SK-N-SH treated with all-trans-retinoic acid at 6 μM for 48 hours (cell line): ENCODE results near the gene ATP1A3.

ENCODE experiments used
- ARNTL ChIP-seq: fragments of 450-650 bp; formaldehyde crosslinking; IDR thresholded peaks from 2 replicates; pipeline ENCODE4 v1.5.0; 2020; ENCODE audit warnings: low read depth, mild to moderate bottlenecking, moderate library complexity, borderline replicate concordance
- ESRRG ChIP-seq: fragments of 250-450 bp; sonication (Bioruptor Pico); IDR thresholded peaks from 2 replicates; pipeline ENCODE4 v1.6.1; 2021; ENCODE audit warnings: mild to moderate bottlenecking
- GLIS3 ChIP-seq: fragments of 250-450 bp; sonication (Bioruptor Pico); IDR thresholded peaks from 2 replicates; pipeline ENCODE4 v1.5.0; 2020; ENCODE audit warnings: mild to moderate bottlenecking, moderate library complexity
- OSR1 ChIP-seq: fragments of 250-450 bp; sonication (Bioruptor Pico); IDR thresholded peaks from 2 replicates; pipeline ENCODE4 v1.8.0; 2022; ENCODE audit warnings: moderate library complexity, mild to moderate bottlenecking, inconsistent platforms
- RARB ChIP-seq: fragments of 250-450 bp; sonication (Bioruptor Pico); IDR thresholded peaks from 2 replicates; pipeline ENCODE4 v1.8.0; 2021; ENCODE audit warnings: mild to moderate bottlenecking, moderate library complexity
- TOX ChIP-seq: fragments of 250-450 bp; sonication (Bioruptor Pico); IDR thresholded peaks from 2 replicates; pipeline ENCODE4 v1.8.0; 2021; ENCODE audit warnings: mild to moderate bottlenecking, moderate library complexity, borderline replicate concordance
- TSHZ2 ChIP-seq: fragments of 250-450 bp; sonication (Bioruptor Pico); IDR thresholded peaks from 2 replicates; pipeline ENCODE4 v1.5.0; 2020; ENCODE audit warnings: mild to moderate bottlenecking, moderate library complexity
- ZC3H10 ChIP-seq: fragments of 250-450 bp; sonication (Bioruptor Pico); IDR thresholded peaks from 2 replicates; pipeline ENCODE4 v1.5.1; 2021; ENCODE audit warnings: mild to moderate bottlenecking, moderate library complexity
- ZFP30 ChIP-seq: fragments of 450-650 bp; formaldehyde crosslinking; IDR thresholded peaks from 2 replicates; pipeline ENCODE4 v1.5.0; 2022; ENCODE audit warnings: mild to moderate bottlenecking, moderate library complexity
- ZNF565 ChIP-seq: fragments of 450-650 bp; formaldehyde crosslinking; conservative IDR thresholded peaks from 2 replicates; pipeline ENCODE4 v1.5.0; 2020; ENCODE audit warnings: low read depth, mild to moderate bottlenecking, moderate library complexity
- TF ChIP-seq, protein P1 (sequence below): fragments of 250-450 bp; sonication (Bioruptor Pico); IDR thresholded peaks from 2 replicates; pipeline ENCODE4 v1.5.1; 2020; ENCODE audit warnings: low read depth, mild to moderate bottlenecking, moderate library complexity

- TF ChIP-seq OSR1 (CRISPR knock-in tag) (no peak), ARNTL (CRISPR knock-in tag) (no peak), RARB (CRISPR knock-in tag) (no peak), ZNF565 (CRISPR knock-in tag) (no peak), ZC3H10 (CRISPR knock-in tag) (no peak), ZFP30 (CRISPR knock-in tag) (no peak), ESRRG (CRISPR knock-in tag) (no peak), TOX (CRISPR knock-in tag) (no peak), GLIS3 (CRISPR knock-in tag) (no peak), TSHZ2 (CRISPR knock-in tag) (no peak)
- TF ChIP-seq, protein P1, sequence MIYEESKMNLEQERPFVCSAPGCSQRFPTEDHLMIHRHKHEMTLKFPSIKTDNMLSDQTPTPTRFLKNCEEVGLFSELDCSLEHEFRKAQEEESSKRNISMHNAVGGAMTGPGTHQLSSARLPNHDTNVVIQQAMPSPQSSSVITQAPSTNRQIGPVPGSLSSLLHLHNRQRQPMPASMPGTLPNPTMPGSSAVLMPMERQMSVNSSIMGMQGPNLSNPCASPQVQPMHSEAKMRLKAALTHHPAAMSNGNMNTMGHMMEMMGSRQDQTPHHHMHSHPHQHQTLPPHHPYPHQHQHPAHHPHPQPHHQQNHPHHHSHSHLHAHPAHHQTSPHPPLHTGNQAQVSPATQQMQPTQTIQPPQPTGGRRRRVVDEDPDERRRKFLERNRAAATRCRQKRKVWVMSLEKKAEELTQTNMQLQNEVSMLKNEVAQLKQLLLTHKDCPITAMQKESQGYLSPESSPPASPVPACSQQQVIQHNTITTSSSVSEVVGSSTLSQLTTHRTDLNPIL (CRISPR knock-in tag) = no peak
These were observed 67.1 kb downstream of the ATP1A3 start for GRCh38 chr19:41926763-41927496.
